VCaP (cell line): ENCODE results near the gene P2RY12.

Experiments used
- H3K27ac ChIP-seq: fragments of 450-650 bp; 2 replicates; pipeline ENCODE4 v1.5.1; 2017
- CTCF ChIP-seq: fragments of 450-650 bp; conservative IDR thresholded peaks from 2 replicates; pipeline ENCODE4 v1.5.1; 2017; ENCODE audit warnings: mild to moderate bottlenecking, moderate library complexity

The P2RY12 gene

DNA sequence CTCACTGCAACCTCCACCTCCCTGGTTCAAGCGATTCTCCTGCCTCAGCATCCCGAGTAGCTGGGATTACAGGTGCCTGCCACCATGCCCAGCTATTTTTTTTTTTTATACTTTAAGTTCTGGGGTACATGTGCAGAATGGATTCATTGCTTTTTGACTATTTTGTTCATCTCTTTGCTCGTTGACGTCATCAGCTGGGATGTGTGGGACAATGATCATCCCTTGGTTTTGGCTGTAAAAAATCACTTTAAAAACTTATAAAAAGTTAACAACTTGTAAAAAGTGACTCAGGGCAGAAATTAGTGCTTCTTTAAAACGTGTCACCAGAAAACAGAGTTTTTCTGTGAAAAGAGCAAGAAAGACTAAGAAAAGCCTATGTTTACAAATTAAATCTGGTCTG, 38.5 kb upstream of the P2RY12 start:
- TF ChIP-seq CTCF, result no peak

GRCh38 chr3:151421938-151422337, 37.4 kb upstream of the P2RY12 start:
- no peak overlapping the region for H3K27ac ChIP-seq

More for the DNA sequence above, 38.5 kb upstream of the P2RY12 start:
- no peak overlapping the region for H3K27ac ChIP-seq

GRCh38 chr3:151419806-151420205, 35.3 kb upstream of the P2RY12 start:
- TF ChIP-seq CTCF, result no peak
- no peak overlapping the region for H3K27ac ChIP-seq

More at GRCh38 chr3:151421938-151422337, 37.4 kb upstream of the P2RY12 start:
- TF ChIP-seq CTCF, result no peak; the same call in 1 of the 2 replicates

GRCh38 chr3:151415289-151415688, 30.7 kb upstream of the P2RY12 start:
- no peak overlapping the region for H3K27ac ChIP-seq
- TF ChIP-seq CTCF, result no peak

DNA sequence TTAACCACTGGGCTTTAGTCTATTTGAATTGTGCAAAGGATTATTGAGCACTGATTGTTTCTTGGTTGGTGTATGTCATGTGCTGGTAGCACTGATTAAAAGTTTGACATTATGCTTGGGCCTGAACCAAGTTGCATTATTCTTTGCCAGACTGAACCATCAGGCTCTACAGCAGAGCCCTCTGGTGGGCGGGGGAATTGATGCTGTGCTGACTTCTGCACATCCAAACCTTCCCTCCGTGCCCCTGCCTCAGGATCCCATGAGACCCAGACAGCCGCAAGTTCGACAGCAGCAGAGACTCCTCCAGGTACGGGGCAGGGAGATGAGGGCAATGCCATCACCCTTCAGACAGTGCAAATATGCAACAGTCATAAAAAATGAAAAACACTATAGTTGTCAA, 28.4 kb upstream of the P2RY12 start:
- H3K27ac ChIP-seq, result no peak overlapping the region
- no peak for TF ChIP-seq CTCF

GRCh38 chr3:151410891-151411559, 26.5 kb upstream of the P2RY12 start:
- no peak overlapping the region for H3K27ac ChIP-seq

GRCh38 chr3:151407928-151408327, 23.4 kb upstream of the P2RY12 start:
- no peak for TF ChIP-seq CTCF
- no peak overlapping the region for H3K27ac ChIP-seq

More at GRCh38 chr3:151410891-151411559, 26.5 kb upstream of the P2RY12 start:
- TF ChIP-seq CTCF, result no peak
